GM21367 (cell line): ENCODE results near the gene DNASE1L3.
"Not testable (repeated sequence)": the region's sequence is repeated elsewhere in the genome, so short reads cannot be mapped to it uniquely, and the experiment has no call there.

Experiments used
- ATAC-seq: cut with Tn5 transposase; IDR thresholded peaks from one replicate; pipeline ENCODE4 v1.9.1; 2021; ENCODE audit not compliant: unreplicated experiment

The DNASE1L3 gene

GRCh38 chr3:58202917-58203360, 7.8 kb downstream of the DNASE1L3 start:
- ATAC-seq = peak; percentile 56

- ATAC-seq = not testable (repeated sequence)
Observed at GRCh38 chr3:58201451-58201850, 9.3 kb downstream of the DNASE1L3 start.

- ATAC-seq = no peak
Observed at GRCh38 chr3:58200846-58201355, 9.9 kb downstream of the DNASE1L3 start.

GRCh38 chr3:58200121-58200709, 10.6 kb downstream of the DNASE1L3 start:
- no peak for ATAC-seq

- ATAC-seq = no peak
Observed at GRCh38 chr3:58198804-58199203, 12.0 kb downstream of the DNASE1L3 start.

- no peak for ATAC-seq
Observed at GRCh38 chr3:58198362-58198761, 12.4 kb downstream of the DNASE1L3 start.

- ATAC-seq = no peak
Observed at GRCh38 chr3:58197588-58197987, 13.2 kb downstream of the DNASE1L3 start.

- no peak for ATAC-seq
Observed at GRCh38 chr3:58193682-58194407, 16.9 kb downstream of the DNASE1L3 start.

GRCh38 chr3:58192069-58192468, 18.7 kb downstream of the DNASE1L3 start:
- no peak for ATAC-seq

GRCh38 chr3:58191361-58191991, 19.3 kb downstream of the DNASE1L3 start:
- ATAC-seq = no peak

GRCh38 chr3:58190882-58191281, 19.9 kb downstream of the DNASE1L3 start:
- ATAC-seq = no peak

GRCh38 chr3:58190291-58190690, 20.5 kb downstream of the DNASE1L3 start:
- ATAC-seq = no peak

- ATAC-seq = no peak
Observed at GRCh38 chr3:58189691-58190090, 21.1 kb downstream of the DNASE1L3 start.

GRCh38 chr3:58188921-58189451, 21.8 kb downstream of the DNASE1L3 start:
- ATAC-seq = no peak

- ATAC-seq = no peak
Observed at GRCh38 chr3:58188173-58188564, 22.6 kb downstream of the DNASE1L3 start.

- no peak for ATAC-seq
Observed at GRCh38 chr3:58184982-58185360, 25.8 kb downstream of the DNASE1L3 start.

- ATAC-seq = no peak
Observed at GRCh38 chr3:58184309-58184981, 26.3 kb downstream of the DNASE1L3 start.

GRCh38 chr3:58183891-58184290, 26.9 kb downstream of the DNASE1L3 start:
- ATAC-seq = no peak

- ATAC-seq = no peak
Observed at GRCh38 chr3:58183221-58183620, 27.6 kb downstream of the DNASE1L3 start.

- ATAC-seq = no peak
Observed at GRCh38 chr3:58180940-58181587, 29.7 kb downstream of the DNASE1L3 start.
